ENCODE measurements around the gene MYOZ2. TPM values are rescaled to one million over a fixed set of nuclear protein-coding genes. Genes with fewer than 3 reads are reported as not detected.

MYOZ2 gene
- total and polyA plus RNA-seq, 2 donors (not counting 3 experiments of a cell fraction or from before 2014, with no cell fraction given), result 0.11 to 0.13 TPM

GRCh38 chr4:119227690-119228089 lies 92.1 kb downstream of the MYOZ2 start:
- DNase-seq (ENCODE audit: low read depth, low spot score) (no peak), FAIRE-seq (no peak)
- Histone ChIP-seq H3K79me2 (ENCODE audit: control insufficient read depth, insufficient read depth, low read length) (peaks cover 57% of the 10 kb centered on the region), H3K36me3 (ENCODE audit: control insufficient read depth in 2 of 2, extremely low read depth in 1 of 2, insufficient read depth in 2 of 2, low read length in 2 of 2) (peaks cover 0 to 8% of the 10 kb centered on the region in 2 experiments), H3K4me1 (ENCODE audit: control insufficient read depth, extremely low read depth, insufficient read depth, low read length) (peaks cover 11% of the 10 kb centered on the region), H4K20me1 (replicated peaks; ENCODE audit: control insufficient read depth, extremely low read depth, insufficient read depth, low read length) (peaks cover 2% of the 10 kb centered on the region), H3K9ac (replicated peaks; ENCODE audit: extremely low read depth, insufficient read depth, low read length) (no peak overlapping the region), H3K27ac (ENCODE audit: insufficient read depth, low read depth, low read length) (no peak overlapping the region), H3K4me2 (ENCODE audit: insufficient read depth, low read length) (no peak overlapping the region), H3K9me3 (replicated peaks; ENCODE audit: control insufficient read depth, insufficient read depth, low read length) (no peaks in the 10 kb centered on the region), H3K4me3 (replicated peaks in 1 of 3; ENCODE audit: insufficient read depth in 1 of 3, low read depth in 1 of 3, low read length in 3 of 3) (no peak overlapping the region), H3K27me3 (ENCODE audit: control insufficient read depth in 2 of 2, insufficient read depth in 2 of 2, low read length in 2 of 2) (no peaks in the 10 kb centered on the region), H2AFZ (ENCODE audit: low read depth, low read length) (no peak overlapping the region), H3K9me1 (replicated peaks; ENCODE audit: control insufficient read depth, extremely low read depth, insufficient read depth, low read length) (no peaks in the 10 kb centered on the region)
- ChIA-PET CTCF (interaction anchor here (1.4 to 1.9 kb wide), 2 partner anchors 14 to 141 kb away, joined by 3 to 4 read pairs; no protein-coding TSS in a partner anchor), POLR2A (no interaction called here)
- dilution Hi-C loops (cut with MboI; ENCODE audit: extremely low pct_ligation_motif_present, low sequenced_read_pairs) (no loop called here), intact Hi-C loops (cut with micrococcal nuclease) (no loop called here)
- no peak for TF ChIP-seq CTCF (IDR thresholded peaks at IDR 0.05; ENCODE audit: extremely low read depth in 1 of 2, insufficient read depth in 1 of 2, low read depth in 1 of 2, low read length in 2 of 2)
- TF ChIP-seq MAX (IDR thresholded peaks at IDR 0.05; ENCODE audit: insufficient read depth, insufficient read length), result no peak
- no peak for TF ChIP-seq EZH2 (IDR thresholded peaks at IDR 0.05; ENCODE audit: borderline replicate concordance, low read depth, low read length, severe bottlenecking)
- no peak for TF ChIP-seq JUN (IDR thresholded peaks at IDR 0.05; ENCODE audit: borderline replicate concordance, insufficient read depth, insufficient read length, low read depth)
- TF ChIP-seq POLR2AphosphoS5 (IDR thresholded peaks at IDR 0.05; ENCODE audit: insufficient read depth, low read depth, low read length), result no peak
- TF ChIP-seq GATA2 (IDR thresholded peaks at IDR 0.05; ENCODE audit: insufficient read depth, insufficient read length, low read depth, low read length), result no peak
- TF ChIP-seq FOS (IDR thresholded peaks at IDR 0.05; ENCODE audit: borderline replicate concordance, insufficient read depth, low read length), result no peak
- no peak for TF ChIP-seq POLR2A (IDR thresholded peaks at IDR 0.05; ENCODE audit: low read depth, low read length)
- TF ChIP-seq MYC (IDR thresholded peaks at IDR 0.05; ENCODE audit: low read depth, low read length), result no peak
- no TSS peak for BruUV-seq (replicated peaks)

Measured in endothelial cell of umbilical vein (primary cell).